Measurements from ENCODE around the gene ANKMY1. TPM values are rescaled to one million over a fixed set of nuclear protein-coding genes. Genes with fewer than 3 reads are reported as not detected.

ANKMY1 gene
- total and polyA plus RNA-seq, 2 donors (not counting 1 experiment from before 2014, with no cell fraction given): 51.7 to 72.1 TPM

GRCh38 chr2:240467149-240467642, 90.6 kb downstream of the ANKMY1 start:
- ATAC-seq (ENCODE audit: low read depth): no peak
- no peak overlapping the region for H3K4me3 Mint-ChIP-seq
- intact Hi-C loops (cut with micrococcal nuclease): no loop called here
- Histone ChIP-seq H3K4me1 (ENCODE audit: control insufficient read depth in 2 of 2, insufficient read depth in 2 of 2, low read length in 2 of 2) (no peaks in the 10 kb centered on the region), H3K4me3 (ENCODE audit: control extremely low read depth in 1 of 5, extremely low read depth in 1 of 5, insufficient read depth in 1 of 5, low read depth in 2 of 5, low read length in 4 of 5) (no peak overlapping the region), H3K4me2 (replicated peaks; ENCODE audit: low read depth, low read length, poor library complexity, severe bottlenecking) (no peak overlapping the region), H3K36me3 (replicated peaks in 1 of 2; ENCODE audit: control extremely low read depth in 1 of 2, control insufficient read depth in 1 of 2, extremely low read depth in 1 of 2, insufficient read depth in 2 of 2, low read length in 1 of 2) (no peaks in the 10 kb centered on the region), H3K9ac (ENCODE audit: low read length) (no peak overlapping the region), H2AFZ (ENCODE audit: insufficient read depth, low read depth, low read length, poor library complexity, severe bottlenecking) (no peak overlapping the region), H3K27ac (ENCODE audit: low read length in 2 of 2) (no peak overlapping the region), H3K79me2 (ENCODE audit: control insufficient read depth, insufficient read depth, low read length) (no peaks in the 10 kb centered on the region), H3K9me3 (ENCODE audit: control extremely low read depth in 1 of 3, control insufficient read depth in 2 of 3, insufficient read depth in 1 of 3, low read length in 2 of 3) (peaks cover 0 to 19% (median 2%) of the 10 kb centered on the region in 3 donors), H4K20me1 (ENCODE audit: control insufficient read depth, insufficient read depth, low read length, poor library complexity, severe bottlenecking) (no peaks in the 10 kb centered on the region), H3K27me3 (replicated peaks in 1 of 4; ENCODE audit: control extremely low read depth in 1 of 4, control insufficient read depth in 3 of 4, insufficient read depth in 4 of 4, low read length in 3 of 4) (no peaks in the 10 kb centered on the region)
- DNase-seq: no peak
- WGBS (ENCODE audit: insufficient coverage): 86% methylated on average over 12 of the region's 12 CpGs
- POLR2A ChIA-PET: no interaction called here
- no peaks in the 10 kb centered on the region for H3K9me3 Mint-ChIP-seq (ENCODE audit: insufficient read depth)
- TF ChIP-seq EZH2 (IDR thresholded peaks at IDR 0.05; ENCODE audit: borderline replicate concordance, insufficient read depth, low read depth, low read length, poor library complexity, severe bottlenecking) (no peak), CTCF (IDR thresholded peaks at IDR 0.05) (no peak)
- CTCF ChIA-PET: no interaction called here
- H3K27ac Mint-ChIP-seq: no peak overlapping the region
- H3K27me3 Mint-ChIP-seq: no peaks in the 10 kb centered on the region
- no peaks in the 10 kb centered on the region for H3K4me1 Mint-ChIP-seq

DNA sequence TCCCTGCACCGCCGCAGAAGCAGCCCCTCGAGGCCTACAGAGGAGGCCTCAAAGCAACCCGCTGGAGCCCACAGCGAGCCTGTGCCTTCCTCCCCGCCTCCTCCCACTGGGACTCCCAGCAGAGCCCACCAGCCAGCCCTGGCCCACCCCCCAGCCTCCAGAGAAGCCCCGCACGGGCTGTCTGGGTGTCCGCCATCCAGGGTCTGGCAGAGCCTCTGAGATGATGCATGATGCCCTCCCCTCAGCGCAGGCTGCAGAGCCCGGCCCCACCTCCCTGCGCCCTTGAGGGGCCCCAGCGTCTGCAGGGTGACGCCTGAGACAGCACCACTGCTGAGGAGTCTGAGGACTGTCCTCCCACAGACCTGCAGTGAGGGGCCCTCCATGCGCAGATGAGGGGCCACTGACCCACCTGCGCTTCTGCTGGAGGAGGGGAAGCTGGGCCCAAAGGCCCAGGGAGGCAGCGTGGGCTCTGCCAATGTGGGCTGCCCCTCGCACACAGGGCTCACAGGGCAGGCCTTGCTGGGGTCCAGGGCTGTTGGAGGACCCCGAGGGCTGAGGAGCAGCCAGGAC, 91.1 kb downstream of the ANKMY1 start:
- H3K4me1 ChIP-seq (ENCODE audit: control insufficient read depth in 2 of 2, insufficient read depth in 2 of 2, low read length in 2 of 2): no peaks in the 10 kb centered on the region
- no peak overlapping the region for H3K4me3 ChIP-seq (ENCODE audit: control extremely low read depth in 1 of 5, extremely low read depth in 1 of 5, insufficient read depth in 1 of 5, low read depth in 2 of 5, low read length in 4 of 5)
- Mint-ChIP-seq H3K27me3 (no peaks in the 10 kb centered on the region), H3K27ac (no peak overlapping the region), H3K9me3 (ENCODE audit: insufficient read depth) (no peaks in the 10 kb centered on the region), H3K4me1 (no peaks in the 10 kb centered on the region), H3K4me3 (no peak overlapping the region)
- no peak for ATAC-seq (ENCODE audit: low read depth)
- CTCF ChIA-PET: no interaction called here
- no peak overlapping the region for H2AFZ ChIP-seq (ENCODE audit: insufficient read depth, low read depth, low read length, poor library complexity, severe bottlenecking)
- peaks cover 0 to 14% (median 0%) of the 10 kb centered on the region in 3 donors for H3K9me3 ChIP-seq (ENCODE audit: control extremely low read depth in 1 of 3, control insufficient read depth in 2 of 3, insufficient read depth in 1 of 3, low read length in 2 of 3)
- H3K79me2 ChIP-seq (ENCODE audit: control insufficient read depth, insufficient read depth, low read length): no peaks in the 10 kb centered on the region
- WGBS (ENCODE audit: insufficient coverage): 57% methylated on average over 19 of the region's 19 CpGs
- H3K9ac ChIP-seq (ENCODE audit: low read length): no peak overlapping the region
- intact Hi-C loops (cut with micrococcal nuclease): no loop called here
- TF ChIP-seq EZH2 (IDR thresholded peaks at IDR 0.05; ENCODE audit: borderline replicate concordance, insufficient read depth, low read depth, low read length, poor library complexity, severe bottlenecking) (no peak), CTCF (IDR thresholded peaks at IDR 0.05) (no peak)
- no peaks in the 10 kb centered on the region for H3K27me3 ChIP-seq (replicated peaks in 1 of 4; ENCODE audit: control extremely low read depth in 1 of 4, control insufficient read depth in 3 of 4, insufficient read depth in 4 of 4, low read length in 3 of 4)
- no peaks in the 10 kb centered on the region for H3K36me3 ChIP-seq (replicated peaks in 1 of 2; ENCODE audit: control extremely low read depth in 1 of 2, control insufficient read depth in 1 of 2, extremely low read depth in 1 of 2, insufficient read depth in 2 of 2, low read length in 1 of 2)
- POLR2A ChIA-PET: no interaction called here
- H3K27ac ChIP-seq (ENCODE audit: low read length in 2 of 2): no peak overlapping the region
- no peak overlapping the region for H3K4me2 ChIP-seq (replicated peaks; ENCODE audit: low read depth, low read length, poor library complexity, severe bottlenecking)
- no peak for DNase-seq
- no peaks in the 10 kb centered on the region for H4K20me1 ChIP-seq (ENCODE audit: control insufficient read depth, insufficient read depth, low read length, poor library complexity, severe bottlenecking)
